ENCODE data around the gene GM2A.

The GM2A gene

DNA sequence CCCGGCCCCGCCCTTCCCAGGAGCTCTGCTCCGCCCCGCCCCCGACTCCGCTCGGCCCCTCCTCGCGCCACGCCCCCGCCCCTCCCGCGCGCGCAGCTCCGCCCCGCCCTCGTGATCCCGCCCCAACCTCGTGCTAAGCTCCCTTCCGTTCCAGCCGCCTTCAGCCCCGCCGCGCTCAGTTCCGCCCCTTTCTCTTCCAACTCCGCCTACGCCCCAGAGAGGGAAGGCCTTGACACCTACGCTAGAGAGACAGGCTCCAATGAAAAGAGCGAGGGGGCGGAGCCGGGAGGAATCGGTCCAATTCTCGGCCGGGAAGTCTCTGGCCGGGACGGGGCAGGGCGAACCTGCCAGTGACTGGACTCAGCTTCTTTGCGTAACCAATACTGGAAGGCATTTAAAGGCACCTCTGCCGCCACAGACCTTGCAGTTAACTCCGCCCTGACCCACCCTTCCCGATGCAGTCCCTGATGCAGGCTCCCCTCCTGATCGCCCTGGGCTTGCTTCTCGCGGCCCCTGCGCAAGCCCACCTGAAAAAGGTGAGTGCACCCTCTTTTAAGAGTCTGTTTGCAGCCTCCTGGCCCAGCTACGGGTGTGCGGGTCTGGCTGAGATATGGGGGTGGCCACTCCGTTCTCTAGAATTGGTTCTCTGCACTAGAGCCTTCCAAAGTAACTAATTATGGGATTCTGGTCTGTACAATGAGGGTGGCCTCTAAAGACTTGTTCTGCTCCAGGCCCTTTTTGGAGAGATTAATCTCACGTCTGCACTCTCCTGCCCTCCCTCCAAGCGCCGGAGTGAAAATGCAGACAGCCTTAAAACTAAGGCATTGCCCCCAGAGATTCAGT is at the start of gene GM2A:
TSS of gene GM2A (plus strand) at position 424 of the 843 bp plus-strand sequence. CDS start at position 456, 32 bp downstream.
- peak; percentile 95 to 96 (median 95) for DNase-seq (ENCODE audit: low read depth in 3 of 3)

DNA sequence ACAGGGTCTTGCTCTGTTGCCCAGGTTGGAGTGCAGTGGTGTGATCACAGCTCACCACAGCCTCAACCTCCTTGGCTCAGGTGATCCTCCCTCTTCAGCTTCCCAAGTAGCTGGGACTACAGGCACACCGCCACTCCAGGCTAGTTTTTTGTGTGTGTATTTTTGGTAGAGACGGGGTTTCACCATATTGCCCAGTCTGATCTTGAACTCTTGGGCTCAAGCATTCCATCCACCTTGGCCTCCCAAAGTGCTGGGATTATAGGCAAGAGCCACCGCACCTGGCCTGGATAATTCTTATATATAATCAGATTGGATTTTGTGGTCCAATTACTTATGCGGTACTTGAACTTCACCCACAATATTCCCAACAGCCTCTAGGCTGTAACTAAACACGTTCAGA is 48.9 kb upstream of the GM2A start:
- DNase-seq (ENCODE audit: low read depth in 3 of 3): no peak

DNA sequence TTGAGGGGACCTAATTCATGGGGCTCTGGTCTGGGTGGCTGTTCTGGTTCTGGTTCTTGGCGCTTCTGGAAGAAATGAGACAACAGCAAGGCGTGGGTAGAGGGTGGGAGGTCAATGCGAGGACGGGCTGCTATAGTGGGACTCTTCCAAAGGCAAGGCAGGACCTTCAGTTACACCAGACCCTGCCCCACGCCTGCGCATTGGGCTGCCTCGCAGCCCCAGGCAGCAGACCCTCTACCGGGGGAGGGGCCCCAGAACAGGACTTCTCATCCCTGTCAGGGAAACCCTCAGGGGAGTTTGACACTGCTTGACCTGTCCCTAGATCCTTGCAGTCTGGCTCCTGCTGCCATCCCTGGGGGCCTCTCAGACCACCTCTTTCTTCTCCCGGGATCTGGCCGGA is 47.6 kb upstream of the GM2A start:
- DNase-seq (ENCODE audit: low read depth in 3 of 3): no peak

DNA sequence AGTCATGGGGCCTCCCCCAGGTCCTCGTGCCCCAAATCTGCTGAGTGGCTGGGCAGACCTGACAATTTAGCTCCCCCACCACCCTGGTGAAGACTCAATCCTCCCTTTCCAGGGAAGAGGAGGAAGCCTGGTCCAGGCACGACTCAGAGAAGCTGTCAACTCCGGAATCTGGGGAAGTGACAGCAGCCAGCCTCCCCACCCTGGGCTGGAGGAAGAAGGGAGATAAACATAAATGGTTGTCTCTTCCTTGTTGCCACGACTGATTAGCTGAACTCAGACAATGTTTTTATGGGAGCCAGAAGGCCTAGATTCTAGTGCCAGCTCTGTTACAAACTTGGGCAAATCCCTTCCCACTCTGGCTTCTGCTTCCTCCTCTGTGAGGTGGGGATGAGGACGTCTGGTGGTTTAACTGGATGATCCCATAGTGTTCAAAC is 44.5 kb upstream of the GM2A start:
- DNase-seq (ENCODE audit: low read depth in 3 of 3): no peak

DNA sequence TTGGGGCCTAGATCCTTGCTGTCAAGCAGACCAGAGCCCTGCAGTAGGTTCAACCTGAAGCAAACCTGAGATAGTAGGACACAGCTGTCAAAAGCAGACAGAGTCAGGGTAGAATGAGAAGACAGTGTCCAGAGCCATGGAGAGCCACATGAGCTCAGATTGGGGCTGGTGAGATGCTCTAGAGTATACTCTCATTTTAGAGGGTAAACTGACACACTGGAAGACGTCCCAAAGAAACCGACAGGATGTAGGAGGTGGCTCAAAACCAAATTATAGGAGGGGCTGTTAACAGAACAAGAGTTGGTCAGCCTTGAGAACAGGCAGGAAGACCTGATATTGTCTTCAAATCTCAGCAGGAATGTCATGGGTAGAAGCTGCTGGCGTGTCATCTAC is 40.6 kb upstream of the GM2A start:
- no peak for DNase-seq (ENCODE audit: low read depth in 3 of 3)

DNA sequence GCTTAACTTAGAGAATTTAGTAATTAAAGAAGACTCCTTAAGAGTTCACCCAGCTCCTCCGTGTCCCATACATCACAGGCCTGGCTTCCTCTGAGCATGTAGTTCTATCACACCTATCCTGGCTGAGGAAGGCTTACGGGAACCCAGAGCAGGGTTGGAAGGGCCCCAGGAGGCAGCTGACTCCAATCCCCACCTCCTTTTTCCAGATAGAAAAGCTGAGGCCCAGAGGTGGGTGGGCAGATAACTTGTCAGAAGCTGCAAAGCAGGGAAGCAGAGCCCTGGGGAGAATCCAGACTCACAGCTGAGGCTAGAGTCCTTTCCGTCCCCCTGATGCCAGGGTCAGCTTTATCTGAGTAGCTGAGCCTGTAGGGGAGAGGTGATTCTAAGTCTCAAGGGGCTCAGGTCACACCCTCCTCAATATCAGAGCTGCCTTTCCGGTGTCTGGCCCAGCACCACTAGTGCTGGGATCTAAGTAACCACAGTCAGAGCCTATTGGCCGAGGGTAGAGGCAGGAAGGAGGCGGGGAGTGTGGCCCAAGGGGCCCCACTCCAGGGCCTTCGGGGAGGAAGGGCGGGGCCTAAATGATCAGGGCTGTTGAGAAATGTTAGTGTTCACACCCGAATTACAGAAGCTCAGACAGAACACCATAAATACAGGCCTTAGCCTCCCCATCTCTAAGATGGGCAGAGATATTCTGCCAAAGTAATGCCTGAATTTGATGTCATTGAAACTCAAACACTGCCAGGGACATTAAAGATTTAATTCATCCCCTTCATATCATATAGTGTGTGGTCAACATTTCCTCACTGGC is 39.0 kb upstream of the GM2A start:
- peak; percentile 46 to 68 (median 54) for DNase-seq (ENCODE audit: low read depth in 3 of 3)

DNA sequence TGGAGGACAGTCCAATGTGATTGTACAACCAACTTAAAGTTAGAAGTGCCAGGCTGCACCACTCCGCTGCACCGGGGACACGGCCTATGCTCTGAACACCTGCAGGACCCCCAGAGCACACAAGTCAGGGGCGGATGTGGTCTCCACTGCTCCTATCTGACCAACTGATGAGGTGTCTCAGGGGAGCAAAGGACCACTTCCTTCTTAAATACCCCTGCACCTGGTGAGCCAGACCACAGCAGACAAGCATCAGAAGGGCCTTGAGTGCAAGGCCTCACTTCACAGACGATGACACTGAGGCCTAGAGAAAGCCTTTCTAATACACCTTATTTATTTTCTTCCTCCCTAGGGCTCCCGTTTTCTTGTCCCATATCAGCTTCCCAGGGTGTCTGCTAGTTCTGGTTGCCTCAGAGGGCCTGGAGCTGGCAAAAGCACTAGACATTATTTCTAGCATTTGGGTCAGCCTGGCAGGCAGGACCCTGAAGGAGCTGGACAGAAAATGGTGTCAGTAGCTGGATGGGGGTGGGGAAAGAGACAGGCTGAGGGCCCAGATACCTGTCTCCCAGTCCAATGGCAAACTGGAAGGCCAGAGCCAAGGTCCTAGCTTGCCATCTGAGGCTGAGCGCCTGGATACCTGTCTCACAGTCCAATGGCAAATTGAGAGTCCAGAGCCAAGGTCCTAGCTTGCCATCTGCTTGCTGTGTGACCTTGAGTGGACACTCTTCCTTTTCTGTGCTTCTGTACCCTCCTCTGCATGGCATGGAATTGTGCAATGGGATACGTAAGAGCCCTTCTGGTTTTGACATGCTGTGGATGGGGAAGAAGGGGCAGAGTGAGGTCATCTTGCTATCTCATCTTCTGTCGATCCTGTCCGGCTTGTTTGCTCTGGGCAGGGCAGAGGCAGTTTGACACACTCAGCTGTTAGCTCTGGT is 38.1 kb upstream of the GM2A start:
- no peak for DNase-seq (ENCODE audit: low read depth in 3 of 3)

DNA sequence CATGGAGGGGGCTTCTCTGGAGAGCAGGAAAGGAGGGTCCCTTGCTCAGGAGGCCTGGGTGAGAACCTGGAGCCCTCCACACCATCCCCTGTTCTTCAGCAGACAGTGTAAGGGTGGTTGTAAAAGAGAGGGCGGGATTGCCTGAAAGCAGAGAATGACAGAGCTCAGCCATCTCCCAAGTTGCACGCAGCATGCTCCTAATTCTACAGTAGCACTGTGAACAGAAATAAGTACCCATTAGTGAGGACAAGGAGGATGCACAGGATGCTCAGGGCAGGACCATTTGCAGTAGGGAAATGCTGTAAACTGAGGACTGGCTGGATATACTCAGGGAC is 37.5 kb upstream of the GM2A start:
- DNase-seq (ENCODE audit: low read depth in 3 of 3): no peak

DNA sequence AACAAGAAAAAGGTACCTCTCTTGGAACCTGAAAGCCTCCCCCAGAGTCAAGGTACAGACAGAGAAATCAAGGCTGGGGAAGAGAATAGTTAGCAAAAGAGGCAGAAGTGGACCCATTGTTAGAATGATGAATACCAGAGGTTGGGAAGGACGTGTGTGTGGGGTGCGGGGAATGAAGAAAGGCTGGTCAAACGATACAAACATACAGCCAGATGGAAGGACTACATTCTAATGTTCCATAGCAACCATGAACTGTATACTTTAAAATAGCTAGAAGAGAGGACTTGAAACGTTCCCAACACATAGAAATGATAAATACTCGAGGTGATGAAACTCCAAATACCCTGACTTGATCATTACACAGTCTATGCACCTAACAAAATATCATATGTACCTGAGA is 36.2 kb upstream of the GM2A start:
- no peak for DNase-seq (ENCODE audit: low read depth in 3 of 3)

DNA sequence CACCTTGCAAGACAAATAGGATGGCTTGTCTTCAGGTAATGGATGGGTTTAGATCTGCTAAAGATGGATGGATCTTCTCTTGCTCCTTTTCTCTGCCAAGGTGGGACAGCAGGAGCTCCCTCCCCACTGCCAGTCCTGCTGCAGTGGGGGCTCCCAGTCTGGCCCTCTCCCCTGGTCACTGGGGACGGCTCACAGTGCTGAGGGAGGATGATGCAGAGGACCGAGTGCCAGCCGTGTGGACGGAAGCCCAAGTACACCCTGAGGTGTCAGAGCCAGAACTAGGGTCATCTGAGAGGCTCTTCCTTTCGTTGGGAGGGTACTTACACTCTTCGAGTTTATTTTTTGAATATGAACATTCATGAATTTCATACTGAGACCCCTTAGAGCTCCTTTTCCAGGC is 34.8 kb upstream of the GM2A start:
- DNase-seq (ENCODE audit: low read depth in 3 of 3): no peak

DNA sequence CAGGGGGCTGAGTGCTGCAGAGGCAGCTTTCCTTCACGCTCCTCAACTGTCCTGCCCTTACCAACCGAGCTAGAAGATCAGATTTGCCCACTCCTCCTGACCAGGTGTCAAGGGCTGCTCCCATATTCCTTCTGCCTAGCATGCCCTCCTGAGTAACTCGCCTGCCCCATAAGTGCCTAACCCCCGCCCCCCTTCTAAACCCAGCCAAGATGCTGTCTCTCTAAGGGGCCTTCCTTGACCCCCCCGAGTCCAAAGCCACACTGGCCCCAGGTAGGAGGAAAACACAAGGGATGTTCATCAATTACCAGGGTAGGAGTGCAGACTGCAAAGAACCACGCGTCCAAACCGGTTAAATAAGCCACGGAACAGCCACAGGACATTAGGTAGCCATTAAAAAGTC is 33.8 kb upstream of the GM2A start:
- DNase-seq (ENCODE audit: low read depth in 3 of 3): no peak

DNA sequence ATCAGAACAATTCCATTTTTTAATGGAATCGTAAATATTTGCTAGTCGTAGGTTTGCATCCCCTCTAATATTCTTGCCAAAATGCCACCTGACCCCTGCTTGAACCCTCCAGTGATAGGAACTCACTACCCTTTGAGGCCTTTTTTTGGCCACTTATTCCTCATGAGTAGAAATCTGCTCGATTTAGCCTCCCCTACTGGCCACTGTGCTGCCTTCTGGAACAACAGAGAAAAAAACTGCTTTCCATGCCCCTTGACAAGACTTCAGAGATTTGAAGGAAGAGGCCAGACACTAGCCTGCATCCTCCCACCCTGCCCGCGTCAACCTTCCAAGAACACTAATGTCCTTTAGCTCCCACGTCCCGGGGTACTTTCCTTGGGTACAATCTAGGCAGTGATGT is 33.2 kb upstream of the GM2A start:
- DNase-seq (ENCODE audit: low read depth in 3 of 3): no peak

DNA sequence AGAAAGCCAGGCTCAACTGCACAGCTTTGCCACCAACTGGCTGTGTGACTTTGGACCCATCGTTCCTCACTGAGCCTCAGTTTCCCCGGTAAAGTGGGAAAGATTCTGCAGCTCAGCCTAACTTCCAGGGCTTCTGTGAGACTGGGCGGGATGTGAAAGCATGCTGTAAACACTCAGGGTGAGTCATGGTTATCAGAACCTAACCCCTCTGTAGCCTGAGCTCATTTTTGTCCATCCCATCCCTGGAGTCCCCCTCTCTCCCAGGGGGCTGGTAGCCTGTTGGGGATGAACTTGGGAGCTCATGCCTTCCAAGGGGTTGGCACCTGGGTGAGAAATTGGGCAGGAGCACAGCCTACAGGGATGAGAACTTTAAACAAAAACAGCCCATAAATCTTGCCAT is 31.4 kb upstream of the GM2A start:
- no peak for DNase-seq (ENCODE audit: low read depth in 3 of 3)

DNA sequence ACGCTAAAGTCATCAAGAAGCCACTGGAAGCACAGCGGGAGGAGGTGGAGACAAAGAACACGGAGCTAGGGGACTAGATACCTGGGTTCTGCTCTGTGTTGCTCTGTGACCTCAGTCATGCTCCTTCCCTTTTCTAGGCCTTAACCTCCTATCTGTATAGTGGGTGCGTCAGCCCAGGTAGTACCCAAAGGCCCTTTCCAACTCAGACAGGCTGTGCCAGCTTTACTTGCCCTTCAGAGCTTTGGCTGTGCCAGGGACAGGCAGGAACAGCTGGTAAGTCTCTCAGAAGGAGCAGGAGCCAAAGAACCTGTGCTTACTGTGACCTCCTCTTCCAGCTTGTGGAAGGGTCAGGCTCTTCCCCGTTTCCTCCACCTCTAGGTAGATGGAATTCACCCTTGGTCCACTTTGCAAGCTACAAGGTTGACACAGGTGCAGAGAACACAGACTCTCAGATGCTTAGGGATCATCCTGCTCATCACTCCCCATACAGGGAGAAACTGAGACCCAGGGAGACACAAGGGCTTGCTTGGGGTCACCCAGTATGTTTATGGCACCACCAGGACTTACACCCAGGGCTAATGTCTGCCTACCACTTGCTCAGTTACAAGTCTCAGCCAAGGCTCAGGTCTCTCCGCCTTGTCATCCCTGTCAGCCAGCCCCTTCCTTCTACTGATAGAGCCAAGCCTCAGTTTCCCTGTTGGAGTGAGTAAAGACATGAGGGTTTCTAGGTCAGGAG is 30.8 kb upstream of the GM2A start:
- no peak for DNase-seq (ENCODE audit: low read depth in 3 of 3)

DNA sequence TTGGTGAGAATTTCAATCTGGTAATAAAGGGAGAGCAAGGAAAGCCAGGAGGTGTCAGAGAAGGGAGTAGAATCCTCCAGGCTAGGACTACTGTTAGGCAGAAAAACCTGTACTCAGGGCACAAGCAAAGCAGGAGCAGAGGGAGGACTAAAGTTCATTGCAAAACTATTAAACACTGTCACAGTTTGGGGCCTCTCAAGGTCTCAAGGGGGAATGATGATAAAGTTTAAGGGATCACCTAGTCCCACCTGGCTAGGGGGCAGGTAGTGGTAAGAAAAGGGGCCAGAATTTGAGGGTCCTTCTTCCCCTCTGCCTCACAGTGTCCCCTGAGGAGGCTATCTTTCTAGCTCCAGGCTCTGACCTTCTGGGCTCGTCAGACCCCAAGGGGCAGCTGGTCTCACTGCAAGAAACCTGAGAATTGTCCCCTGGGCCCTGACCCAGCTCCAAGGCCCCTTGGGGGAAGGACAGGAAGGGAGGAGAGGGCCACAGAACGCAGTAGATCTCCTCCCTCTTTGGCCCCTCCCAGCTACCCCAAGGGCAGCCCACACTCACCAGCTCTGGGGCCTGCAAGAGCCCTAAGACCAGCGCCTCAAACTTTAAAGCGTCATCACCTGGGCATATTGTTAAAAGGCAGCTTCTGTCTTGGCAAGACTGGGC is 30.1 kb upstream of the GM2A start:
- DNase-seq (ENCODE audit: low read depth in 3 of 3): no peak

DNA sequence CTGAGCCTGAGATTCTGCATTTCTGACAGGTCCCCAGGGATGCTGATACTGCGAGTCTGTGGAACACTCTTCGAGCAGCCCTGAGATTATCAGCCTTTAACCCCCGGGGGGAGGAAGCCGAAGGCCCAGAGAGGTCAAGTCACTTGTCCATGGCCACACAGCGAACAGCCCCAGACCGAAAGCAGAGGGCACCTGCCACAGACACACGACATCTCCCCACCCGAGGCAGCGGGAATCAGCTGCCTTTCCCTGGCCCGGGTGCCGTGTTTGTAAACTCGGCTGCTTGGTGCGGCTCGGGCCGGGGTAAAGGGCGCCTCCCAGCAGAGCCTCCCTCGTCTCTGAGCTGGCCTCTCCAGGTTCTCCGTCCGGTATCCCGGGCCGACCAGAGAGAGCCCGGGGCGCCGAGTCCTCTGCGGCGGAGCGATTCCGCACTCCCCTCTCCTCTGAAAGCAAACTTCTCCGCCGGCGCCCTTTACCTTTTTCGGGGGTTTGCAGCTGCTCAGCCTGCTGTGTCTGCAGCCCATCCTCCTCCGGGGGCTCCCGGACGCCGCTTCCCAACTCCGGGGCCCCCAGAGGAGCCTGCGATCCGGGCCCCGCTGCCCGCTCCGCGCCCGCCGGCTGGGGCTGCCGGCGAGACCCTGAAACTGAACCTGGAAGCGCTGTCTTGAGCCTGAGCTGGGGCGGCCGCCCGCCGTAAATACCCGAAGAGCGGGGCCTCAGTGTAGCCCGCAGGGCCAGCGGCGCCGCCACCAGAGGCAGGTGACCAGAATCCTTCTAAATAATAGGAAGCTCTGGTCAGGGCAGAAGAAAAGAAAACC is 29.3 kb upstream of the GM2A start, which contains the start of gene CCDC69:
TSS of gene CCDC69 (minus strand) at position 646 of the 818 bp plus-strand sequence. CDS start at position 524, 122 bp downstream.
- peak in 1 of 3 experiments; percentile 45 for DNase-seq (ENCODE audit: low read depth in 3 of 3)

DNA sequence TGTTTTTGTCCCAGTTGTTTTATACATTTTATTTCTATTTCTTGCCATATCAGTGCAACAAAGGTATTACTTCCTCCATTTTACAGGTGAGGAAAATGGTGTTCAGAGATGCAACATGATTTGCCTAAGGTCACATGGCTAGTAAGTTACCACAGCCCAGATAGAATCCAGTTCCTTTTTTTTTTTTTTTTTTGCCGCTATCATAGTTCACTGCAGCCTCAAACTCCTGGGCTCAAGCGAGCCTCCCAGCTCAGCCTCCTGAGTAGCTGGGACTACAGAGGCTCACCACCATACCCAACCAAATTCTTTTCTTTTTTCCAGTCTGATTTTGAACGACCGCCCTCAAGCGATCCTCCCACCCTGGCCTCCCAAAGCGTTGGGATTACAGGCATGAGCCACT is 28.6 kb upstream of the GM2A start:
- no peak for DNase-seq (ENCODE audit: low read depth in 3 of 3)

DNA sequence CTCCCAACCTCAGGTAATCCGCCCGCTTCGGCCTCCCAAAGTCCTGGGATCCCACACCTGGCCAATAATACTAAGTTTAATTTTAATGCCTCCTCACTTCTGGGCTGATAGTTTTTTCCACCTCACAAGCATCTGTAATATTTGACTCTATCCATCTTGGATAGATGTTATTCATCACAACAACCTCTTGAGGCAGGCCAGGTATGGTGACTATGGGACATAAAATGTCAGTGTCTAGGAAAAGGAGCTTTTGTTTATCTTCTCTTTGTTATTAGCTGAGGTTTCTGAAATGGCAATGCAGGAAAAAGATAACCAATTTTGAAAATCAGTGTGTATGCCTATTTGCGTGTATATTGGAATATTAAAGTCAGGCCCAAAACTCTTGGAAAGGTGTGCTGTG is 27.9 kb upstream of the GM2A start:
- no peak for DNase-seq (ENCODE audit: low read depth in 3 of 3)

DNA sequence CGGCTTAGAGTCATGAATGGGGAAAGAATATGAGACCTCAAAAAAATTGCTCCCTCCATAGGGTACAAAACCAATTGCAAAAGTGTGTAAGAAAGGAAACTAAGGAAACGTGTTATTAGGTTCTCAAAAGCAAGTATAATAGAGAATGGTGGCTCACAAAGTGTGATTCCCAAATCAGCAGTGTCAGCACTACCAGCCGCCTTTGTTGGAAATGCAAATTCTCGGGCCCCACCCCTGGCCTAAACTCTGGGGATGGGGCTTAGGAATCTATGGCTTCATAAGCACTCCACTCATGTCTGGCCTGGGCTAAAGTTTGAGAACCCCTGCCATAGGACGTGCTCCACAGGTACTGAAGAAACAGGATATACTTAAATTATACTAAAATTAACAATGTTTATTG is 27.5 kb upstream of the GM2A start:
- DNase-seq (ENCODE audit: low read depth in 3 of 3): no peak

DNA sequence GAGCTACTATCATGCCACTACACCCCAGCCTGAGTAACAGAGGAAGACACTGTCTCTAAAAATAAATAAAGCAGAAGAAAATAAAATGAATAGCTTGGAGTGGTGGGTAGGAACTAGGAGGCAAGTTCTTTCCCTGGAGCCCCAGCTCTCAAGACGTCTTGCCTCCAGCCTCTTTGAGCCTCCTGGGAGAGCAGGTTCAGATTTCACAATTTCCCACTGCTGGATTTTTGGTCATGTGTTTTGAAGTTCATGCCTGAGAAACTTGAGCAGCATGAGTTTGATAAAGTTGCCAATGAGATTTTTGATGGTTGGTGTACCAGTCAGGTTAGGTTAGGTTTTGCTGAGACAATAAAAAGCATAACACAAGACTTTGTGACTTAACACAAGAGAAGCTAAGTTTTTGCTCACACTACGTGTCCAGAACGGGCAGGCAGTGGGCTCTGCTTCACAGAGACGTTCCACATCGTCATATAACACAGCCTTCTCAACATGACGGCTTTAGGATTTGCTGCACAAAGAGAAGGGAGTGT is 25.0 kb upstream of the GM2A start:
- no peak for DNase-seq (ENCODE audit: low read depth in 3 of 3)
